PFSK-1 (cell line): Measurements from ENCODE around the gene NEK5.

Source experiments
- POLR2AphosphoS5 ChIP-seq: IDR thresholded peaks from 2 replicates; pipeline ENCODE4 v1.6.1; 2012; ENCODE audit warnings: low read depth, mild to moderate bottlenecking, control low read depth, low read length, moderate library complexity
- REST ChIP-seq, 2 experiments: IDR thresholded peaks; 2 replicates each; pipeline versions ENCODE4 v1.6.1 to v1.8.0; 2011 to 2012; ENCODE audit warnings: low read depth in 2 of 2, low read length in 2 of 2, control low read depth in 1 of 2, inconsistent platforms in 1 of 2, mild to moderate bottlenecking in 1 of 2, moderate library complexity in 1 of 2; ENCODE audit not compliant: insufficient read depth in 1 of 2
- TAF1 ChIP-seq: IDR thresholded peaks from 2 replicates; pipeline ENCODE4 v1.6.1; 2012; ENCODE audit warnings: low read length, control low read depth, borderline replicate concordance; ENCODE audit not compliant: insufficient read depth

GRCh38 chr13:52067237-52067636 lies 61.6 kb downstream of the NEK5 start:
- TF ChIP-seq TAF1: no peak
- TF ChIP-seq REST (IDR thresholded peaks at IDR 0.05; ENCODE audit: insufficient read depth in 1 of 2, low read depth in 2 of 2, low read length in 2 of 2): no peak
- TF ChIP-seq POLR2AphosphoS5: no peak
